A673 (cell line): ENCODE data around the gene KNDC1. TPM values are rescaled to one million over a fixed set of nuclear protein-coding genes. Genes with fewer than 3 reads are reported as not detected.
"Not testable (repeated sequence)": the region's sequence is repeated elsewhere in the genome, so short reads cannot be mapped to it uniquely, and the experiment has no call there.

ENCODE experiments used
- BruUV-seq: library from RNA; stranded (reverse); fragments of 400-500 nt; replicated peaks from 2 replicates; lab custom pipeline; 2021; lab: Mats Ljungman, UMichigan
- CTCF ChIA-PET: fragments of 300-600 bp; sonication (Branson Sonifier 250); formaldehyde crosslinking; loops from one replicate; lab custom pipeline; 2022; ENCODE audit warnings: antibody characterized with exemption; lab: Charles Lee
- POLR2A ChIA-PET: fragments of 300-600 bp; sonication (Branson Sonifier 250); formaldehyde crosslinking; loops from one replicate; lab custom pipeline; 2022; ENCODE audit warnings: antibody characterized with exemption; ENCODE audit not compliant: low non-redundant PET; lab: Charles Lee
- DNase-seq: peaks from one replicate; pipeline ENCODE4 v3.0.0-alpha.2; 2015; ENCODE audit warnings: low spot score
- H3K27ac ChIP-seq: fragments of 200-600 bp; sonication (generic); 2 replicates; pipeline ENCODE4 v1.5.1; 2016; ENCODE audit warnings: mixed run types, low read depth, mild to moderate bottlenecking, mixed read lengths, antibody characterized with exemption, low read length; ENCODE audit not compliant: poor library complexity, severe bottlenecking
- H3K27me3 ChIP-seq: fragments of 200-600 bp; sonication (generic); replicated peaks from 2 replicates; pipeline ENCODE4 v1.6.1; 2017; ENCODE audit warnings: mixed run types, low read depth, mild to moderate bottlenecking, mixed read lengths, antibody characterized with exemption, low read length; ENCODE audit not compliant: insufficient read depth, poor library complexity
- H3K36me3 ChIP-seq: fragments of 200-600 bp; sonication (generic); 2 replicates; pipeline ENCODE4 v1.6.1; 2016; ENCODE audit warnings: mixed run types, mild to moderate bottlenecking, mixed read lengths, antibody characterized with exemption, low read length; ENCODE audit not compliant: insufficient read depth, poor library complexity, severe bottlenecking
- H3K4me1 ChIP-seq: fragments of 200-600 bp; sonication (generic); 2 replicates; pipeline ENCODE4 v1.6.1; 2017; ENCODE audit warnings: mixed run types, mild to moderate bottlenecking, mixed read lengths, antibody characterized with exemption, low read length; ENCODE audit not compliant: insufficient read depth, poor library complexity, severe bottlenecking
- H3K4me3 ChIP-seq: fragments of 200-600 bp; sonication (generic); 2 replicates; pipeline ENCODE4 v1.5.1; 2016; ENCODE audit warnings: low read depth, mixed run types, mild to moderate bottlenecking, mixed read lengths, low read length; ENCODE audit not compliant: poor library complexity, severe bottlenecking
- H3K9me3 ChIP-seq: fragments of 200-600 bp; sonication (generic); 2 replicates; pipeline ENCODE4 v1.6.1; 2016; ENCODE audit warnings: mixed run types, low read depth, mild to moderate bottlenecking, mixed read lengths, antibody characterized with exemption, low read length; ENCODE audit not compliant: poor library complexity, severe bottlenecking
- EZH2 ChIP-seq: fragments of 200-600 bp; sonication (generic); IDR thresholded peaks from 2 replicates; pipeline ENCODE4 v1.6.1; 2017; ENCODE audit warnings: borderline replicate concordance, low read depth, mild to moderate bottlenecking, mixed read lengths, antibody characterized with exemption, low read length; ENCODE audit not compliant: poor library complexity, severe bottlenecking
- intact Hi-C: fragments of 100-400 bp; cut with micrococcal nuclease; formaldehyde crosslinking; loops from one replicate; pipeline ENCODE4 v1.10.0; 2022; ENCODE audit not compliant: unreplicated experiment
- total RNA-seq: library from RNA; stranded (reverse); gene quantifications from 2 replicates; pipeline ENCODE4 v1.2.3, GENCODE V29; 2021
- TF ChIP-seq, protein P1 (sequence below): fragments of 300-800, 200-600 bp; sonication (generic); conservative IDR thresholded peaks from 2 replicates; pipeline ENCODE4 v1.5.1; 2017; ENCODE audit warnings: low read depth, mild to moderate bottlenecking, antibody characterized with exemption, low read length, moderate library complexity, mixed read lengths

The KNDC1 gene
- total RNA-seq, 1 experiment from 2014 or later, result not detected

DNA sequence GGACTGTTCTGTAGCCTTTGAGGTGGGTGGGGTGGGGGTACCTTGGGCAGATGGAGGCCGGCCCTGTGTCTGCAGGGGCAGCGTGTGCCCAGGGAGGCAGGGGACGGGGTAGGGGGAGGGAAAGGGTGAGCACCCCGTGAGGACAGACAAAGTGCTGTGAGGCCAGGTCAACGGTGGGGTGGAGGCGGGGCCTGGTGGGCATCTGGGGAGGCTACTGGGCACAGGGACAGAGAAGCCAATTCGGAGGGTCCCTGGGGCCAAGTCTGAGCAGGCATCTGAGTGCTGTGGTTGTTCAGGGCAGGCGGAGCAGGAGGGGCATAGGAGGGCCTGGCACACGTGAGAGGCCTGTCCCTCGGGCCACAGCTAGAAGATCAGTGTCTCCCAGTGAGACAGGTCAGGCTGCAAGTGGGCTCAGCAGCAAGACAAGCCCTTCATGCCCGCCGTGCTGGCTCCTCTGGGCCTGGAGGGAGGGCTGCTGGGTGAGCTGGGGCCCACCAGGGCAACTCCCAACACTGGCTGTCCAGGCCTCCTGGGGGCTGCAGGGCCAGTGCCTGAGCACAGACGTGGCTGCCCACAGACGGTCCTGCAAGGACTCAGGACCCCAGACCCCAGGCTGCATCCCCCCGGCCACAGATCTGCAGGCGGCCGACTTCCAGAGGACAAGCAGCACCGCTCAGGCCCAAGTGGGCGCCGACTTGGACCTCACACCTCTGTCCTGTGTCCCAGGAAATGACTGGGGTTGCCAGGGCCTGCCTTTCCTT lies 26.4 kb upstream of the KNDC1 start:
- POLR2A ChIA-PET, result no interaction called here
- no TSS peak for BruUV-seq
- intact Hi-C loops, result no loop called here
- H3K27ac ChIP-seq, result no peak overlapping the region
- H3K27me3 ChIP-seq, result no peaks in the 10 kb centered on the region
- no peak for DNase-seq
- TF ChIP-seq EZH2, result no peak
- H3K4me3 ChIP-seq, result no peak overlapping the region
- no peaks in the 10 kb centered on the region for H3K4me1 ChIP-seq
- no peaks in the 10 kb centered on the region for H3K36me3 ChIP-seq
- H3K9me3 ChIP-seq, result no peaks in the 10 kb centered on the region
- CTCF ChIA-PET, result no interaction called here

DNA sequence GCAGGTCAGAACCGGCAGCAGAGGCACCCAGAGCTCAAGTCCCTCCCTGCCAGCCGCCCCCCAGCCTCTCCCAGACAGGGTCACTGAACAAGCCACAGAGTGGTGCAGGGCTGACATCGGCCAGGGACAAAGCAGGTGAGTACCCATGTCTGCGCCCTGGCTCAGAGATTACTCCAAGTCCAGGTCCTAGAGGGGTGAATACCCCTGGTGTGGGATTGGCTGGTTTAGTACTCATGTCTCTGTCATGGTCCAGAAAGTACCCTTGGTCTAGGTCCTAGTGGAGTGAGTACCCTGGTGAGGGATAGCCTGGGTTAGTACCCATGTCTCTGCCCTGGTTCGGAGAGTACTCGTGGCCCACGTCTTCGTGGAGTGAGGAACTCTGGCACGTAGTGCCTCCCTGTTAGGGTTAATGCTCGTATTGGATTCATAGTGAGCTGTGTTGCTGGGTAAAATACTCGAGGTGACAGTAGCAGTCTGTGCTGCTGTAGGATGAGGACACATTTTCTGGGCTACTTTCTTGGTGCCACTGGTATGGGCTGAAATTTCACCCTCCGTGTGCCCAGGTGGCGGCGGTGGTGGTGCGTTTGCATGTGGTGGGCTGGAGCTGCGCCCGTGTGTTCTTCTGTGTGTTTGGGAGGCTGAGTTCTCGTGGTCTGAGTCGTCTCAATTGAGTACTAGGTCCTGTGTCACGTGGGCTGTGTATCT lies 25.5 kb upstream of the KNDC1 start:
- DNase-seq, result no peak
- intact Hi-C loops, result no loop called here
- no peak overlapping the region for H3K4me3 ChIP-seq
- no peak for TF ChIP-seq EZH2
- TF ChIP-seq, protein P1, sequence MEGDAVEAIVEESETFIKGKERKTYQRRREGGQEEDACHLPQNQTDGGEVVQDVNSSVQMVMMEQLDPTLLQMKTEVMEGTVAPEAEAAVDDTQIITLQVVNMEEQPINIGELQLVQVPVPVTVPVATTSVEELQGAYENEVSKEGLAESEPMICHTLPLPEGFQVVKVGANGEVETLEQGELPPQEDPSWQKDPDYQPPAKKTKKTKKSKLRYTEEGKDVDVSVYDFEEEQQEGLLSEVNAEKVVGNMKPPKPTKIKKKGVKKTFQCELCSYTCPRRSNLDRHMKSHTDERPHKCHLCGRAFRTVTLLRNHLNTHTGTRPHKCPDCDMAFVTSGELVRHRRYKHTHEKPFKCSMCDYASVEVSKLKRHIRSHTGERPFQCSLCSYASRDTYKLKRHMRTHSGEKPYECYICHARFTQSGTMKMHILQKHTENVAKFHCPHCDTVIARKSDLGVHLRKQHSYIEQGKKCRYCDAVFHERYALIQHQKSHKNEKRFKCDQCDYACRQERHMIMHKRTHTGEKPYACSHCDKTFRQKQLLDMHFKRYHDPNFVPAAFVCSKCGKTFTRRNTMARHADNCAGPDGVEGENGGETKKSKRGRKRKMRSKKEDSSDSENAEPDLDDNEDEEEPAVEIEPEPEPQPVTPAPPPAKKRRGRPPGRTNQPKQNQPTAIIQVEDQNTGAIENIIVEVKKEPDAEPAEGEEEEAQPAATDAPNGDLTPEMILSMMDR, result no peak
- no TSS peak for BruUV-seq
- H3K4me1 ChIP-seq, result no peaks in the 10 kb centered on the region
- no peak overlapping the region for H3K27ac ChIP-seq
- ChIA-PET CTCF (no interaction called here), POLR2A (no interaction called here)
- no peaks in the 10 kb centered on the region for H3K9me3 ChIP-seq
- no peaks in the 10 kb centered on the region for H3K36me3 ChIP-seq
- H3K27me3 ChIP-seq, result no peaks in the 10 kb centered on the region

DNA sequence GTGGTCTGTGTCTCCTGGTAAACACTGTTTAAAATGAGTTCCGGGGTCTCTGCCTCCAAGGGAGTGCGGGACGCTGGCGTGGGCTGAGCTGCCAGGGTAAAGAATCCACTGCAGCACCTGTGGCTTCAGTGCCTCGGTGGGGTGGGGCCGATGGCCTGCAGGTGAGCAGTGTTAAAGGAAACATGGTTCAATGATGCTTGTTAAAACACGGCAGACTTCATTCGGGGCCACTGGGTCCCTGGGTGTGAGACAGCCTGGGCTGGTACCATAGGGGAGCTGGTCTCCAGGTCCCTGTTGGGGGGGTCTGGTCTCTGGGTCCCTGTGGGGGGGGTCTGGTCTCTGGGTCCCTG lies 24.9 kb upstream of the KNDC1 start:
- Histone ChIP-seq H3K4me1 (no peaks in the 10 kb centered on the region), H3K4me3 (no peak overlapping the region), H3K27ac (no peak overlapping the region), H3K27me3 (no peaks in the 10 kb centered on the region), H3K9me3 (no peaks in the 10 kb centered on the region), H3K36me3 (no peaks in the 10 kb centered on the region)
- TF ChIP-seq EZH2, result no peak
- TF ChIP-seq, protein P1, result no peak
- CTCF ChIA-PET, result no interaction called here
- DNase-seq, result no peak
- POLR2A ChIA-PET, result no interaction called here
- intact Hi-C loops, result no loop called here
- no TSS peak for BruUV-seq

DNA sequence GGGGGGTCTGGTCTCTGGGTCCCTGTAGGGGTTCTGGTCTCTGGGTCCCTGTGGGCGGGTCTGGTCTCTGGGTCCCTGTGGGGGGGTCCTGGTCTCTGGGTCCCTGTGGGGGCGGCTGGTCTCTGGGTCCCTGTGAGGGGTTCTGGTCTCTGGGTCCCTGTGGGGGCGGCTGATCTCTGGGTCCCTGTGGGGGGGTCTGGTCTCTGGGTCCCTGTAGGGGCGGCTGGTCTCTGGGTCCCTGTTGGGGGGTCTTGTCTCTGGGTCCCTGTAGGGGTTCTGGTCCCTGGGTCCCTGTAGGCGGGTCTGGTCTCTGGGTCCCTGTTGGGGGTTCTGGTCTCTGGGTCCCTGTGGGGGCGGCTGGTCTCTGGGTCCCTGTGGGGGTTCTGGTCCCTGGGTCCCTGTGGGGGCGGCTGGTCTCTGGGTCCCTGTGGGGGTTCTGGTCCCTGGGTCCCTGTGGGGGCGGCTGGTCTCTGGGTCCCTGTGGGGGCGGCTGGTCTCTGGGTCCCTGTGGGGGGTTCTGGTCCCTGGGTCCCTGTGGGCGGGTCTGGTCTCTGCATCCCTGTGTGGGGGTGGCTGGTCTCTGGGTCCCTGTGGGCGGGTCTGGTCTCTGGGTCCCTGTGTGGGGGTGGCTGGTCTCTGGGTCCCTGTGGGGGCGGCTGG lies 22.4 kb upstream of the KNDC1 start:
- DNase-seq, POLR2A ChIA-PET: not testable (repeated sequence)

More for the DNA sequence above, 22.4 kb upstream of the KNDC1 start:
- H3K27me3 ChIP-seq, H3K4me3 ChIP-seq, BruUV-seq, intact Hi-C loops, H3K36me3 ChIP-seq, H3K27ac ChIP-seq, H3K4me1 ChIP-seq, H3K9me3 ChIP-seq, CTCF ChIA-PET: not testable (repeated sequence)
